GM19455 (cell line): ENCODE results near the gene BTRC.

ENCODE experiments used
- ATAC-seq: cut with Tn5 transposase; IDR thresholded peaks from one replicate; pipeline ENCODE4 v1.9.1; 2021; ENCODE audit not compliant: unreplicated experiment

BTRC gene

DNA sequence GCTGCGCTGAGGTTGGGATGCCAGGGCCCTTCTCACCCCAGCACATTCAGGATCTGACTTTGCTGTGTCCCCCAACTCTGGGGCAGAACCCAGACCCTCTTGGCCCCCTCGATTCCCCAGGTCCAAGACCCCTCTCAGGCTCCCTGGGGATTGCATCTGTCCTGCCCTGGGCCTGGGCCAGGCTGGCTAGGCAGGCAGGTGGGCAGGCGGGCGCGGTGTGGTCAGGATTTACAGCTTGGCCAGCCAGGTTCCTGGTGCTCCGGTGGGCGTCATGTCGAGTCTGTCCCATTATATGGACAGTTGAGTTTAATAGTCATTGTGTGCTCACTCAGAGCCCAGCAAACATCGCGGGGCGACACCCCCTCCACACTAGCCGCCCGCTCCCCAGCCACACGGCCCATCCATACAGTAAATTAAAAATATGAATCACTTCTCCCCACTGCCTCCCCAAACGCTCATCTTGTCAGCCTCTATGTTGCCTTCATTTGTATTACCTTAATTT, 210.6 kb downstream of the BTRC start:
- no peak for ATAC-seq

DNA sequence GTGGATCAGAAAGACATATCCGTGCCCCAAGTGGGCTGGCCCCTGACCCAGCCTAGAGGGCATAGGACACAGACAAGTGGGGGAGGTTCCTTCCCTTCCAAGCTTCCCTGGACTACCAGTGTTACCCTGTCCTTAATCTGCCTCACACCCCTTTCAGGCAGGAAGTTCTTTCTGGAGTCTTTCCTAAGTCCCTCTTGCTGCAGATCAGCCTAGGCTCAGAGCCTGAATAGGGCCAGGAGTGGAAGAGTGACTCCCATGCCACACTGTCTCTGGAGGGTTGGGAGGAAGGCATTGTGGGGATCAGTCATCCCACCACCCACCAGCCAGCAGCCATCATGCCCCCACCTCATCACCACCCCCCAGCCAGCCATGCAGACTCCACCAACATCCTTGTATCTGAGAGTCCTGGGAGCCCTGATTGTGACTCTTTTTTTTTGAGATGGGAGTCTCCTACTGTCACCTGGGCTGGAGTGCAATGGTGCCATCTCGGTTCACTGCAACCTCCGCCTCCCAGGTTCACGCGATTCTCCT, 211.5 kb downstream of the BTRC start:
- ATAC-seq: no peak

DNA sequence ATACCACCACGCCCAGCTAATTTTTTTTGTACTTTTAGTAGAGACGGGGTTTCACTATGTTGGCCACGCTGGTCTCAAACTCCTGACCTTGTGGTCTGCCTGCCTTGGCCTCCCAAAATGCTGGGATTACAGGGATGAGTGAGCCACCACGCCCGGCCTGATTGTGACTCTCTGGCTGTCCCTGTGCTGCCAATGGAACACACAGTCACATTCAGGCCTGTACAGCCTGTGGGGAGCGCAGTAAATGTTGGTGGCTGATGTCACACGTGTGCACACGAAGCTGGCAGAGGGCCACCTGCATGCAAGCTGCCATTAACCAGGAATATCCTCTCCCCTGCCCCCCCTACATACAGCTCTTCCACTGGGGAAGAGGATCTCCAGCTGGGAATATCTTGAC, 212.0 kb downstream of the BTRC start:
- ATAC-seq: no peak

DNA sequence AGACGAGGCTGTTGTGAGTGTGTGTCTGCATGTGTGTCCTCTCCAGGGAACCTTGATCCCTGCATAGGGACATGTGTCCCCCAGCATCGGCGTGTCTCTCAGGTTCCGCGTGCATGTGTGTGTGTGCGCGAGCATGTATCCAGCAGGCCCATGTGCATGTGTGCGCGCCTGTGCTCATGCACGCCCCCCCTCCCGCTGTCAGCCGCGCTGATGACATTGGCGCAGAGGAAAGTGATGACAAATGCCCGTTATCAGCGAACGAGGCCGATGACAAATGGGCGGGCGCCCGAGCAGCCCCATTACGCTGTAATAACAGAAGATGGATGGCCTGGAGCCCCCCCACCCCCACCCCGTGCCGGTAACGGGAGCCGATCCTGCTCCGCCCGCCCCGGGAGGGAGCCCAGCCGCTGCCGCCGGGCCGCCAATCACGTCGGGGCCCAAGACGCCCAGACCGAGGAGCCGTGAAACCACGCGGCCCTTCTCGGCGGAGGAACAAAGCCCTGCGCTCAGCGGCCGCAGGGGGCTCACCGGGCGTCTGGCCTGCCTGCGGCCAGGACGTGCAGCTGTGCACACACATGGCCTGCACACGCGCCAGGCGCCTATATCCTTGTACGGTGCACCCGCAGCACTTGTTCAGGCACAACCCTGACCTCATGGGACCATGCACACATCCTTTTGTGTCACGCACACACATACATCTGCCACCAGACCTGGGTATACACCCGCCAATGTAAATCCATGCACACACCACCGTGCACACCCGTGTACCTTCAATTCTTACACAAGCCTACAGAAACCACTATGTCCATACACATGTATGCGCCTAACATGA, 212.6 kb downstream of the BTRC start:
- no peak for ATAC-seq

DNA sequence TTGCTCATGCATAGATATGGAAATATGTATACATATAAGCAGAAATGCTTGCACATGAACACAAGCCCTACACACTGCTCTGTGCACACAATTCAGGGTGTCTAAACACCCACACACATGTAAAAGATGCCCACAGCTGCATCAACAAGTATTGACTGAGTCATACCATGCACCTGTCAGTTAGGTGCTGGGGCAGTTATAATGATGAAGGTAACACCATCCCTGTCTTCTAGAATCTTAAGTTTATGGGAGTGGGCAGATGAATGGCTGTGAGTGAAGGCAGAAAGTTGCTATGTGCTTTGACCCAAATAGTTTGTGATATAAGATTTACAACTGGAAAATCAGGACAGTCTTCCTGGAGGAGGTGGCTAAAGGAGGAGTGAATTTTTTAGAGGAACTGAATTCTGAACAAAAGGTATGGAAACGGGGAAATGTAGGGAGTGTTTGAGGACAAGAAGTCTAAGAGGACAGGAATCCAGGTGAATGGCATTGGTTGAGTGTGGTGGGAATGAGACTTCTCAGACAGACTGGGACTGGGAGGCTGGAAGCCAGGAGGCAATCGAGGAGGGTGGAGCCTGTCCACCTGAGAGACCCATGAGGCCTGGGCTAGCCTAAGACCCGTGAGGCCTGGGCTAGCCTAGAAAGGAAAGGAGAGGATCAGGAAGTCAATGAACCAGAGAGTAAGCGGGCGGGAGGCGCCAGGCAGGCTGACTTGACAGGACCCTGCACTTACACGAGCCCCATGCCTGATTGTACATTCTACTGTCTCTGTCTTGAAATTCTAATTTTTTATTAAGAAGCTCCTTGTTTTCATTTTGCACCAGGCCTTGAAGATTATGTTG, 213.4 kb downstream of the BTRC start:
- ATAC-seq: no peak

DNA sequence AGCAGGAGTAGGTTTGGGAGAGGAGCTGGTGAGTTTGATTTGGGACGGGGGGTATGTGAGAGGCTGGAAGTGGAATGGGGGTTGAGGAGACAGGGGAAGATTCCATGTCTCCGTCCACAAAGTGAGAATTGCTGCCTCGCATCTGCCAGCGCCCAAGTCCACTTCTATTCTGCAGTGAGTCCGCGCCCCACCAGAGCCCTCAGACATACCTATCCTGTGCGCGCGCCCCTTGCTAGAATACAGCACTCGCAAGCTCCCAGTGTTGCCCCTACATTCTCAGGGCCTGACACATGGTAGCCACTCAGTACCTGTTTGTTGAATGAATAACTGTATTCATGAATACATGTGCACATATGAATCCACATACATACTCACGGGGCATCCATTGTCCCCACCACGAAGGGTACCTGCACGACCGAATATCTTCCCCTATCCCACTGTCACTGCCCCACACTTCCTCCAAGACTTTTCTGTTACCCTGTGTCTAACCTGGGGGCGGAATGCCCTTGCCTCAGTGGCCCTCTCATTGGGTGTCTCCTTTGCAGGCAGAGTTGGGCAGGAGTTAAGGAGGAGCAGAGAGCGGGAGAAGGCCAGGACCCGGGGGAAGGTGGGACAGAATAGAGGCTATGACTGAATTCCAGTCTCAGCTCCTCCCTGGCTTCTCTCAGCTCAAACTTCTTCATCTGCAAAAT, 214.2 kb downstream of the BTRC start:
- no peak for ATAC-seq

DNA sequence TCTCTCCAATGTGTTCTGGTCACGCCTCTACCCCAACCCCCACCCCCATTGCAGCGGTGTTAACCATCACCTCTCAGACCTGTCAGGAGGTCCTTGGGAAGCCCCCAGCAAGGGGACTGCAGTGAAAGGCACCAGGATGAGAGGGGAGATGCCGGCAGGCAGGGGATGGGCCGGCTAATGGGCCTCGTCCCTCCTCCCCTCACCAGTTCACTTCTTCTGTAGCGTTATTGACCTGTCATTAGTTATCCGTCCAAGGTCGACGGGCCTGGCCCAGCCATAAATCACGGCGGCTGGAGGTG, 215.3 kb downstream of the BTRC start:
- ATAC-seq: no peak

DNA sequence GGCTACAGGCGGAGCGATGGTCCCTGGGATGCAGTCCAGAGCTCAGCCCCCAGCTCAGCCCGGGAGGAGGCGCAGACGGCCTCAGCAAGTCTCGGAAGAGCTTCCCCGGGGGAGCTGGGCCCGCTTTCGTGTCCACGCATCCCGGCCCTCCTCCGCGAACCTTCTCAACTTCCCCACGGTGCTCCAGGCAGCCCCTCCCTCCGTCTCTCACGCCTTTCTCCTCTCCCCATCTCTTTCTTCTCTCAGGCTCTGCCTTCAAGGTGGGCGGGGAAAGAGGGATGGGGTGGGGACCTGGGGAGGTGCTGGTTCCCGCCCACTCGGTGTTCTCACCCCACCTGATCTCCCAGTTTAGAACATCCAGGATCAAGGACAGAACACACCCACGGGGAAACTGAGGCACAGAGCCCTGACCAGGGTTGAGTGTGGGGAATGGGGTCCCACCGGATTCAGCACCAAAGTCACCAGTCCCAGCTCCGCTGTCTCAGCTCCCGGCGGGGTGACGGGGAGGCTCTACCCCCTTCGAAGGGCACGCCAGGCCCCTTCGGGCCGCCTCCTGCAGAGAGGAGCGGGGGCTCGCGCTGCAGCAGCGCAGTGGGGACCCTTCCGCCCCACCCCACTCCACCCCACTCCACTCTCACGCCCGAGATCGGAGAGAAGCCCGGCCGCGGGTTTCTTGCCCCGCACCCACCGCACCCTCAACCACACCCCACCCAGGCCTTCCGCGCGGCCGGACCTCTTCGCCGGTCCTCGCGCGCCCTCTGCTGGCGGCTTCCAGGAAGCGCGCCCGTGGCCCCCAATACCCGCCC, 215.9 kb downstream of the BTRC start:
- peak; percentile 53 for ATAC-seq

DNA sequence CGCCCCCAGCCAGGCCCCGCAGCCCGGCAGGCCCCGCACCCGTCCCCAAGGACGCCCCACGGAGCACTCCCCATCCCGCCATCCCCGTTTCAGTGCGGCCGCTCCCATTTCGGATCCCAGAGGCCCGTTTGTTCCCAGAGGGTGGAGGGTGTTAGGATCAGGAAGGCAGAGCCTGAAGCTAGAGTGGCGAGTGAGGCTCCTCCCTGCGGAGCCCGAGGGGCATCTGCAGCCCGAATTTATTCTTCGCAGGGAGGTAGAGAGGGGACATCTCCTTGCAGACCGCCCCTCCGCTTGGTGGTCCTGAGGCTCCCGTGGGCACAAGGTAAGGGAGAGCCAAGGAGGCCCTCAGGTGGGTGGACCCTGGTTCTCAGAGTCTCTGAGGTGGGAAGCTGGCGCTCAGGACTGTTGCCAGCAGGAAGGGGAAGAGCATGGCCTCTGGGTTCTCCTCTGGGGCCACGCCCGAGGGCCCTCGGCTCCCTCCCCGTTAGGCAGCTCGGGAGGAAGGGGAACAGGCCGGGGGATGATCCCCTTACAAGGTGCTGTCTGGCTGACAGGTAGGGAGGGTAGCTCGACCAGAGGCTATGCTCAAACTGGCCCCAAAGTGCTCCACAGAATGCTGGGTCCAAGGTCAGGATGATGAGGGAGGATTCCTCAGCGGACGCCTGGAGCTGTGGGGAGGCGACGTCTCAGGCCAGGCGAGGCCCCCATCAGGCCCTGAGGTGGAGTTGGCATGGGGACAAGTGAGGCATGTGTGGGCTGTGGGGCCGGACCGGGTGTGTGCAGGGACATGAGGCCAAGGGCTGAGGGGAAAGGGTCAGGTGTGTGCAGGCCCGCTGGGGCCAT, 216.7 kb downstream of the BTRC start:
- ATAC-seq: no peak

DNA sequence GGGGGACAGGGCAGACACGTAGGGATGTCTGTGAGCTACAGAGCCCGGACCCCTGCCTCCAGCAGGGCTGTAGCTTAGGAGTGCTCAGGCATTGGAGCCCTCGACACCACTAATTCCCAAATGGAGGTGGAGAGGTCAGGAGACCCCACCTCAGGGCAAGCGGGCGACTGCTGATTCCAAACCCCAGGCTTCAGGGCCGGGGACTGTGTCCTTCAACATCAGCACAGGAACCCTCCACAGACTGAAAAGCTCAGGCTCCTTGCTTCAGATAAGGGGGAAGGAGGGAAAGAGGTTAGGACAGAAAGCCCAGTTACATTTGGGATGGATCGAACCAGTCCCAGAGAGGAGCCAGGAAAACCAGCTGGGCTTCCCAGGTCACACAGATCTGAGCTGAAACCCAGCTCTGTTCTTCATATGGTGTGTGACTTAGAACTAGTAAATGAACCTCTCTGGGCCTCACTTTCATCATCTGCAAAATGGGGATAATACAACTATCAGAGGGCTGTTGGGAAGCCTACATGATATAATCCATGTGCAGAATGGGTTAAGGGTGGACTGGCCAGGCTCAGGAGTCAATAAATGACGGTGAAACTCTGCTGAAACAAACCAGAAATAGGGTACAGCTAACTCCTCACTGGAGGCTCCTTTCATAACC, 217.4 kb downstream of the BTRC start:
- no peak for ATAC-seq

DNA sequence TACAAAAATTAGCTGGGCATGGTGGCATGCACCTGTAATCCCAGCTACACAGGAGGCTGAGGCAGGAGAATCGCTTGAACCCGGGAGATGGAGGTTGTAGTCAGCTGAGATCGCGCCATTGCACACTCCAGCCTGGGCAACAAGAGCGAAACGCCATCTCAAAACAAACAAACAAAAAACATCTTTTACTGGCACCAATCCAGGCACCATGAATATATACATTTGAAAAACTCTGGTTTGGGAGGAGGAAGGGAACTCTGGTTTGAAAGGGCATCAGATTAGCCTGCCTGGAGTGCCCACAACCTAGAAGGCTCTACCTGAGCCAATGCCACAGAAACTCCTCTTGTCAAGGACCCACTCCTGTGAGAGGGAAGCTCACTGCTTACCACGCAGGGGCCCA, 218.2 kb downstream of the BTRC start:
- no peak for ATAC-seq

DNA sequence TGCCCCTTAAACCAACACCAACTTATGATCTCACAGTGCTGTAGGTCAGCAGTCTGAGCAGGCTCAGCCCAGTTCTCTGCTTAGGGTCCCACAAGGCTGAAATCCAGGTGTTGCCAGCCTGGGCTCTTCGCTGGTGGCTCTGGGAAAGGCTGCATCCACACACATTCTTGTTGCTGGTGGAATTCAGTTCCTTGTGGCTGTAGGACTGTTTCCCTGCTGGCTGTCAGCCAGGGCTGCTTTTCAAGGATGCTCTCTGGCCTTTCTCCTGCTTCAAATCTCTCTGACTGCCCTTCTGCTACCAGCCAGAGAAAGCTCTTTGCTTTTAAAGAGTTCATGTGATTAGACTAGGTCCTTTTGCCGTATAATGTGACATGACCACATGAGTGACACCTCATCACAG, 218.8 kb downstream of the BTRC start:
- no peak for ATAC-seq

DNA sequence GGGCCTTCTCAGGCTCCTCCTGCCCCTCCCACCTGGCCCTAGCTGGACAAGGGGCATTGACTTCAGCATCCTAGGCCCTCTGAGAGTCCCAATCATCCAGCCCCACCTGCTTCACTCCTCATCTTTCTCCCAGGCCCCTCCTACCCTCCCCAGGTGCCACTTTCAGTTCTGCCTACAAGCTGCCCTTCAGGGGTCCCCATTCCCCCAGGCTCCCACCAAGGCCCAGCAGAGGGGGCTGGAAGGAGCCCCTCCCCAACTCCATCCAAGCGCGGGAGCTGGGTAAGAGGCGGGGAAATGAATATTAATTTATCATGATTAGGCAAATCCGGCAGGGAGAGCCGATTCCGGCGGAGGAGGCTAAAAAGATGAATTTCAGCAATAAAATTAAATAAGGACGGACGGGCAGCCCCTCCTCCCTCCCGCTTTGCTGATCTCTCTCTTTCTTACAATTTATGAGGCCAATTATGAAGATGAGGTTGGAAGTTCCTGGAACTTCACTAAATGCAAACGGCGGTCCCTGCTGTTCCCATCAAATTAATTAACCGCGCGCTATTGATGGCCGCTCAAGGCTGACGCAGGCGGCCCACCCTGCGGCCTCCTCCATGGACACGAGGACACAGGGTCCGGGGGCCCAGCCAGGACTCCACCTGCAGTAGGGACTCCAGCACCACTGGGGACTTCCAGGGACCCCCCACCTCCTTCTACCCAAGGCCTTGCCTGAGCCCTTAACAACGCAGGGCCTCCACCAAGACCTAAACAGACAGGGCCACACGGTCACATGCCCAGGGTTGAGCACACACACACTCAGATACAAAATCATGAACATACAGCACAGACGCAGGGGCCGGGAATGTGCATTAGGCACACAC, 220.2 kb downstream of the BTRC start:
- ATAC-seq: no peak

DNA sequence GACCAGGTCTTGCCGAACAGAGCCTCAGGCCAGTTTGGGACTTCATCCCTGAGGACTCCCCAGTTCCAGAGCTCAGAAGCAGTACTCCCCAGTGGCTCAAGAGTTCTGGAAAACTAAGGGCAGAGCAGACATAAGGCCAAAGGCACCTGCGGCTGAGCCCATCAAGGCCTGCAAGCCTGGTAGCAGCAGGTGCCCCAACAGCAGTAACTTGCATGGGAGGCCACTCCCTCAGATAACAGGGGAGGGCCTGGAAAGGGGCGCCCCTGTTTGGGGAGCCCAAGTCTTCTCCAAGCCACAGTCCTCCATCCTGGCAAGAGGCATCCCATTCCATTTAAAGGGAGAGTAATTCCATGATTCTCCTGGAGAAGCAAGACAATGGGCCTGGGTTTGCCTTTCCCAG, 221.1 kb downstream of the BTRC start:
- ATAC-seq: no peak

DNA sequence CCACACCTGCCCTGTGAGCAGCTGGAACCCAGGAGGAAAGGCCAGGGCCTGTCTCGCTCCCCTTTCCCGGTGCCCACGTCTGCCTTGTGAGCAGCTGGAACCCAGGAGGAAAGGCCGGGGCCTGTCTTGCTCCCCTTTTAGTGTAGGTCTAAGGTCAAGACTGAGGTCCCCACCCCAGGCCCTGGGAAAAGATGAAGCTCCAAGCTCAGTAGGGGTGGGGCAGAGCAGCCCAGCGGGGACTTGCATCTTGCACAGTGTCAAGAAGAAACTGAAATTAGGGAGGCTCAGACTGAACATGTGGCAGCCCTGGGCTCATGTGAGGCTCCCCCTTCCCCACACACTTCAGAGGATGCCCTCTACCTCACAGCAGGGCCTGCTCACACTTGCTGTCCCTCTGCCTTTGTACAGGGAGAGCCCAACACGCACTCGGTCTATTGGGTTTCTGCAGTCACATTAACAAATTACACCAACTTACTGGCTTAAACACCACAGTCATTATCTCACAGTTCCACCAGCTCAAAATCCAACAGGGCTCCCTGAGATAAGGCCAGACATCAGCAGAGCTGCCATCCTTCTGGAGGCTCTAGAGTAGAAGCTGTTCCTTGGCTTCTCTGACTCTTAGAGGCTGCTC, 221.7 kb downstream of the BTRC start:
- no peak for ATAC-seq

DNA sequence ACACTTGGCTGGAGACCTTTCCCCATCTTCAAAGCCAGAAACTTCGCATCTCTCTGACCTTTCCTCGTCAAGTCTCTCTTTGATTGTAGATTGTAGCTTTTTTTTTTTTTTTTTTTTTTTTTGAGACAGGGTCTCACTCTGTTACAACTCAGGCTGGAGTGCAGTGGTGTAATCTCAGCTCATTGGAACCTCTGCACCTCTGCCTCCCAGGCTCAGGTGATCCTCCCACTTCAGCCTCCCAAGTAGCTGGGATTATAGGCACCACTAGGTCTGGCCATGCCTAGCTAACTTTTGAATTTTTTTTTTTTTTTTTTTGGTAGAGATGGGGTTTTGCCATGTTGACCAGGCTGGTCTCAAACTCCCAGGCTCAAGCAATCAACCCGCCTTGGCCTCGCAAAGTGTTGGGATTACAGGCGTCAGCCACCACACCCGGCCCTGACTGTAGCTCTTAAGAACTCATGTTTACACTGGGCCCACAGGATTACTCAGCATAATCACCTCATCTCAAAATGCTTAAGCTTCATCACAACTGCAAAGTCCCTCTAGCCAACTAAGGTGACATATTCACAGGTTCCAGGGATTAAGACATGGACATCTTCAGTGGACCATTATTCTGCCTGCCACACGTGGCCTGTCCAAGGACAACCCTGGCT, 222.4 kb downstream of the BTRC start:
- ATAC-seq: no peak

DNA sequence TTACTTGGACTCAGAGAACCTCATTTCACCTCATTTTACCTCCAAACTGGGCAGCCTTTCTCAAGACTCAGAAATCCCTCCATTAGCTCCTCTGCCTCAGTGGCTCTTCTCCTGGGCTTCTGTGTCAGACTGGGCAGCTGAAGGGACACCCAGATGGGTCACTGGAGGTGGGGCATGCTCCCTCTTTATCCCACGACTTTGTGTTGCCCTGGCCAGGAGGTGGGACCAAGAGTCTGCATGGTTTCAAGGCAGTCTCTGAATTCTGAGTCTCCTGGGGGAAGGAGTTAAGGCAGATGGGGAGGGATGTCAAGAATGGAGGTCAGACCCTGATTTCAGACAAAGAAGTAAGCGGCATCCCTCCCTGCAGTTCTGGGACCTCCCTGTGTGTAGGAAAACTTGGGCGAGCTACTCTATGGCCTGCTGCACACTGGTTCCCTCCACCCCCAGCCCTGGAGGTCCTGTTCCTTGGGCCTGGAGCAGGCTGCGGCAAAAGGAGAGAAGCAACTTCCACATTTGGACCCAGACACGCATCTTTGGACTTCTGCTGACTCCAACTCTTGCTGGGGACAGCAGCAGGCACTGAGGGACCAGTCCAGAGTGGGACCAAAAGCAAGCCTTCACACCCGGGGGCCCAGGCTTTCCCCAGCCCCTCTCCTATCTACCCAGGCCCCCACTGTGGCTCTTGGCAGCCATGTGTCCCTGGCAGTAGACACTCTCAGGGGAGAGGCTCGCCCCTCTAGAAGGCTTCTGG, 223.3 kb downstream of the BTRC start:
- no peak for ATAC-seq
